Measurements from ENCODE around the gene C1orf174.
"Not testable (repeated sequence)": the region's sequence is repeated elsewhere in the genome, so short reads cannot be mapped to it uniquely, and the experiment has no call there.

C1orf174 gene

DNA sequence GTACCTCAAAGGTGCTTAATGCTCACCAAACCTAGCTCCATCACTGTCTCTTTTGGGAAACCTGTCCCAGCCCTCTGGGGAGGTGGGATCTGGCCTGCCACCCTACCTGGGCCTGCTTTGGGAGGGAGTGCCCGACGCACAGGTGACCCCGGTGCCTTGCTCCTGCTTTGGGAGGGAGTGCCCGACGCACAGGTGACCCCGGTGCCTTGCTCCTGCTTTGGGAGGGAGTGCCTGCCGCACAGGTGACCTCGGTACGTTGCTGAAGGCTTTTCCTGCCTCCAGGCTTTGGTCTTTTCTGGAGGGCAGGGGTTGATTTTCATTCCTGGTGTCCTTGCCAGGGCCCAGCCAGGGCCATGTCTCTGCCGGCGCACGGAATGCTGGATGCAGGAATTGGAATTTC is 25.2 kb upstream of the C1orf174 start:
- DNase-seq, result no peak

DNA sequence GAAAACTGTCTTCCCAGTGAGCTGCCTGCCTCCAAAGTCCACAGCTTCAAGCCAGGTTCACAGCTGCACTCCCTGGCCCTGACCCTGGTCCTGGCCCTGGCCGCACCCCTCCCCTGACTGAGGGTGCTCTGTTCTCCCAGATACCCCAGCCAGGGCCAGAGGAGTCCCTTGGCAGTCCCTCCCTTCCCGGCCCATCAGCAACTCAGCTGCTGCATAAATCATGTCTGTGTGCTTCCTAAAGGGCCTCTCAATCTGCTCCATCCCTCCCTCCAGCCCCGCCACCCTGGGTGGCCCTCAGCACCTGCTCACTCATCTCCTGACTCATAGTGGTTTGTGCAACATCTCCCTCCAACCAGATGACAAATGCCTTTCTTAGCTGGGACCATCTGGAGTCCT is 24.8 kb upstream of the C1orf174 start:
- DNase-seq, result peak; percentile 48

DNA sequence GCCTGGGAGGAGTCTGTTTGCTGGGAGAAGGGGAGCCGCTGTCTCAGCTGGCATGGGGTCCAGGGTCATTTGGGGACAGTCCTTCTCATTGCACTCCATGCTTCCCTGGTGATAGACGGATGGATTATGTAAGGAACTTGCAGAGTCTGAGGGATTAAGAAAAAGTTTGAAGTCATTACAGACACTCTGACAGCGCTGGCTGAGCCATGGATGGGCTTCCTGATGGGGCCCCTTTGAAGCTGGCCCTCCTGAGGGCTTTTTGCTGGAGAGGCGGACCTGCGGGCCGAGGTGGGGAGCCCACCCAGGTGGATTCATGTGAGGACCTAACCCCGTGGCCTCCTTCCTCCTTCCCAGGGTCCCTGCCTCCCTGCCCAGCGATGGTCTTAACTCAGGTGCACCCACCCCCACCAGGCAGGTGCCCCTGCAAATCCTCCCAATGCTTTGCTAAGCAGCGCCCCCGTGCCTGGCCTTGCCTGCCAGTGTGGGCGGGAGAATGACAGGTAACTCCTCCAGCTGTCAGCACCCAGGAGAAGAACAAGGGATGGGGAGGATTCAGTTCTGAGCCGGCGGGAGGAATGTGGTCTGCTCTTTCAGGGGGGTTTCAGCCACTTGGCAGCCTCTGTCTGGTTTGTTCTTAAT is 24.2 kb upstream of the C1orf174 start:
- no peak for DNase-seq

DNA sequence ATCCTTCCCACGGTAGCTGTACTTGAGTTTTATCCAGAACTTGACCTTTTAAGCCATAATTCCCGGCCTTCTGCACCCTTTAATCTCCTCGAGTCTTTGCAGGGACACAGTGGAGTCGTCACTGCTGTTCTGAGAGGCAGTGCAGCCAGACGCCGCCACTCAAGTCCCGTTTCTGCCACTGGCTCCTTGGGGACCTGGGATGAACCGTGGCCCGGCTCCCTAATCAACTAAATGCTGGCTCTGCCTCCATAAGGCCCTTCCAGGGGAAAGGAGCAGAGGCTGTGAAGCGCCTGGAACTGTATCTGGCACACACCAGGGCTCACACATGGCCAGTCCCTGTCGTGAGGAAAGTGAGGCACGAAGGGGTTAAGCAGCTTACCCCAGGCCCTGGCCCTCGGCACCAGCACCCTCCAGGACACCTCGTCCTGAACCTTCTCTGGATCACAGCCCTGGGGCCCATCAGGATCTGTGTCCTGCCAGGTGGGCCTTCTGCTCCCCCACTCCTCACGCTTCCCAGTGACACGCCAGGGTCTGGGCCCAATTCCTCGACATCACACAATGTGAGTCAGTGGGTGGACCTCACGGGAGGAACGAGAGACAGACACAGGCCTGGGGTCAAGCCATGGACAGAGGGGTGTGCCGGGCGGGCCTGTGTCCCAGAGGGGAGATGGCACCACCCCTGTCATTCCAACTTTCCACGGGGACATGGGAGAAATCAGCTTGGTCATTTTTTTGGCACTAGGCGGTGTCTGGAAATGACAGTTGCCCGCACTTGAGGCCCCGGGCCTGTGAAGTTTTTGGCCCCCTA is 23.5 kb upstream of the C1orf174 start:
- no peak for DNase-seq

DNA sequence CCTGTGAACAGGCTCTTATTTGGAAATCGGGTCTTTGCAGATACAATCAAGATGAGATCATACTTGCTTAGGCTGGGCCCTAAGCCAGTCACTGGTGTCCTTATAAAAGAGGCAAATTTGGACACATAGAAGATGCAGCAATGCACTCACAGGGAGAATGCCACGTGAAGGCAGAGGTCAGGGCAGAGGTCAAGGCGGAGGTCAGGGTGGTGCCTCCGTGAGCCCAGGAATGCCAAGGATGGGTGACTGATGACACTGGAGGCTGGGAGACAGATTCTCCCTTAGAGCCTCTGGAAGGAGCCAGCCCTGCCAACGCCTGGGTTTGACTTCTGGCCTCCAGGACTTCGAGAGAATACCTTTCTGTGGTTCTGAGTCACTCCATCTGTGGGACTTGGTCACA is 22.8 kb upstream of the C1orf174 start:
- no peak for DNase-seq

DNA sequence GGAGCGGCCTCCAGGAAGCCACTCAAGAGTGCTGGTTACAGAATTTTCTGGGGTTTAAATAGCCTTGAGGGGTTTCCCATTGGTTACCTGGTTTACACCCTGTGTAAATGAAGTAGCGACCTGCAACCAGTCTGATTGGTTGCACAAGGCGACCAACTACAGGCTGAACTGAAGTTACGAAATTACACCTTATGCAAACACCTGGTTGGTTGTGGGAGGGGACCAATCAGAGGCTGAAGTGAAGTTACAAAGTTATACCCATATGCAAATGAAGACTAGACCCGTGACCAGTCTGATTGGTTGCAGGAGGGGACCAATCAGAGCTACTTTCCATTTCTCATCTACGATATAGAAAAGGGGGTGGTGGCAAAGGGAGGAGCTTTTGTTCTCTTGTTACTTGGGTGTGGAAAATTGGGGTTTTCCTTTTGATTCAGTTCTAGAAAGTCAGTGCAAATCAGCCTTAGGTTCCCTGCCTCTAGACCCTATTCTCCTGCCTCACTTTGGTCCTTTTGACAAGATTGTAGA is 22.2 kb upstream of the C1orf174 start:
- DNase-seq, result no peak

DNA sequence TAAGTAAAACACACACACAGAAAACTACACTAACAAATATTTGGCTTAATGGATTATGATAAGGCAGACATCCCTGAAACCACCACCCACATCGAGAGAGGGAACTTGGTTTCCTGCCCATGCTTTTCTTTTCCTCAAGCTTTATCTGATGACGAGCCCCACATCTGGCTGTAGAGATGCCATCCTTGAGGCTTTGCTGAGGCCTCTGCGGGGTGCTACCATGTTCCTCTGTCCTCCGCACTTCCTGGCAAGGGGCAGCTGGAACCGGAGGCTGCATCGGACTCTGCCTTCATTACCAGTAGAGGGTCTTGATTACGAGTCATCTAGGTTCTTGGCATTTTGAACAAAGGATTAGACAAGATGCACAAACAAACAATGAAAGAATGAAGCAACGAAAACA is 21.7 kb upstream of the C1orf174 start:
- DNase-seq, result no peak

DNA sequence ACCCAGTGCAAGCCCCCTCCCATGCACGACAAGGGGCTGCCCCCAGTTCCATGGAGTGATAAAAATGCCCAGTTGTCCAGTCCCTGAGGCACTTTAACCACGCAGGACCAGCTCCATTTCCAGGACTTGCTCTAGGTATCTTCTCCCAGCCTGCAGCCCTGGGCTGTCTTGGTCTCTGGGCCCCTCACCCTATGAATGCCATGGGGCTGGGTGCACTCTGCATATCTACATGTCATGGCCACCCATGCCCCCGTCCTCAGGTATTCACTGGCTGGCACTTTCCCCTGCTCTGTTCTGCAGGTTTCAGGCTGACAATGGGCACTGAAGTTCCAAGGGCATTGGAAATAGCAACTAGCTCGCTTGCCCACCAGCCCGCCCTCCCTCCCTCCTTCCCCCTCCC is 19.6 kb upstream of the C1orf174 start:
- no peak for DNase-seq

DNA sequence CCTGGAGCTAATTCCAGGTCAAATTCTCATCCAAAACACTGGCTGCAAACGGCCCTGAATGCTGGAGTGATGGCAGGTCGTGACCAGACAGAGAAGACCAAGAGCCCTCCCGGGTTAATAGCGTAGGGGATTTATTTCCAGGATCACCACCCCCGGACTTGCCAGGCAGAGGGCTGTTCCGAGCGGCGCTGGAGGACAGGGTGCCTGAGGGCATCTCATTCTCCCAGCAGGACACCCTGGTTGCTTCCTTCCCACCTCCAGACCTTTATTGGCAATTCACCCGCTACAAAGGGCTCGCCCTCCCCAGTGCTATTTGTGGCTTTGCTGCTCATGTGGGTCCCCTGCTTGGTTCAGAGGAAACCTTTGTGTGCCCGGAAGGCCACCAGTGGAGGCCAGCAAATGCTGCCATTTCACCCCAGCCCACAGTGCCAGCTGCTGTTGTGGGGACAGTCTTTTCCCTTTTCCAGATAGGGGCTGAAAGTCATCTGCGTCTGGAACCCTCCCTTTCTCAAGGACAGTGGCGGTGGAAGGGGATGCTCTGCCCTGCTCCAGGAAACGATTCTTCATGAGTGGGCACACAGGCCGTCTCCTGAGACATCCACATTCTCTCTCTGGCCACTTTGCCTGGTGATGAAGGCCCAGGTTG is 19.0 kb upstream of the C1orf174 start:
- DNase-seq, result no peak

DNA sequence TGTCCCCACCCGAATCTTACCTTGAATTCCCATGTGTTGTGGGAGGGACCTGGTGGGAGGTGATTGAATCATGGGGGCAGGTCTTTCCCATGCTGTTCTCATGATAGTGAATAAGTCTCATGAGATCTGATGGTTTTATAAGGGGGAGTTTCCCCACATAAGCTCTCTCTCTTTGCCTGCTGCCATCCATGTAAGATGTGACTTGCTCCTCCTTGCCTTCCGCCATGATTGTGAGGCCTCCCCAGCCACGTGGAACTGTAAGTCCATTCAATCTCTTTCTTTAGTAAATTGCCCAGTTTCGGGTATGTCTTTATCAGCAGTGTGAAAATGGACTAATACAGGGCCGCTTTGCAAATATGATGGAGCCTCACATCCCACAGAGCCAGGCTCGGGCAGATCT is 18.3 kb upstream of the C1orf174 start:
- not testable (repeated sequence) for DNase-seq

DNA sequence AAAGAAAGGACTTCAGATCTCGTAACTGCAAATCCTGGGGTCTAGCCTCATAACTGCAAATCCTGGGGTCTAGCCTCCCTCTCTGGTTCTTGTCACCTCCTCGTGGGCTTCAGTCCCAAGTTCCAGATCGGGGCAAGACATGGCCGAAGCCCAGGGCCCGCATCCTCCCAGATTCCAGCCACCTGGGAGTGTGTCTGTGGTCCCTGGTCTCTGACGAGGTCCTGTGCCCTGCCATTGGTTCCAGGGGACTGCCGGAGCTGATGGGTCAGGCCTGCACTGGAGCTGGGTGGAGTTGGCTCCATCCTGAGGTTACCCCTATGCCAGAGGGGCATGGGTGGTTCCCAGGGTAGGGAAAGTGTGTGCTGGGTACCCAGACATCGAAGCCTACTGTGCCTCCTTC is 17.7 kb upstream of the C1orf174 start:
- no peak for DNase-seq

DNA sequence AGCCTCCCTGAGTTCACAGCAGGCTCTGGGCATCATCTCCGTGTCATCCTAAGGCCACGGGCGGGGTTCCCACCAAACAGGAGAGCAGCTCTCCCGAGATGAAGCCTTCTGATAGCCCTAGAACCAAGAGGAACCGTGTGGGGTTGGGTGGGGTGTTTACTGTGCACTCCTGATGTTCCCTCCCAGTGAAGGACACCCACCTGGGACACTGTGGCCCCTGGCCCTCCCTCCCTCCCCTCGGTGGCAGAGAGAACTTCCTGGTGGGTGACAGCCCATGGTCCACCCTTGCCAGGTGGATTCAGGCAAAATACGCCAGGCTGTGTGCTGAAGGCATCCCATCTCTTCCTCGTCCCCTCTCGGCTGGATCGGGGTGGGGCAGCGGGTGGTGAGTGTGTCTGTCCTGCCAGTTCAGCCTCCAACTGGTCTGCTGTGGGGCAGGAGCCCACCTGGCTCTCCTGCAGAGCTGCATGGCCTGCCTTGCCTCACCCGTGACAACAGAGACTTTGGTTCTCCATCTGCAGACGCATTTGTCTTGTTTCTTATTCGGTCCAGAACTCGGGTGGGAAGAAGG is 15.6 kb upstream of the C1orf174 start:
- DNase-seq, result no peak

DNA sequence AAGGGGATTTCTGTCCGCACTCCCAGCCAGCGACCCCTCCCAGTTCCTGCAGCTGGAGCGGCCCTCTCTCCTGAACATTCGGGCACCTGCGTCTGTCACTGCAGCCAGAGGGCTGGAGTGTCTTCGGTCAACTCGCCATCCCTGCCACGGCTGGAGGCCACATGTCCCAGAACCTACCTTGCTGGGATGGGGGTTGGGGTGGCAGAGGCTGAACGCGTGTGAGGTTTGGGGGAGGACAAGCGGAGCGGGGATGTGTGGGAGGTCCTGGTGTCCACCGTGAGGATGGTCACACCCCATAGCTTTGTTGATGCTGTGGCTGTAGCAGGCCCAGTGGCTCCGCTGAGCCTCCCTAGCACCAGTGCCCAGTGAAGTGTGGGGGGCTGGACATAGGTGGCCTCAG is 14.8 kb upstream of the C1orf174 start:
- DNase-seq, result no peak

DNA sequence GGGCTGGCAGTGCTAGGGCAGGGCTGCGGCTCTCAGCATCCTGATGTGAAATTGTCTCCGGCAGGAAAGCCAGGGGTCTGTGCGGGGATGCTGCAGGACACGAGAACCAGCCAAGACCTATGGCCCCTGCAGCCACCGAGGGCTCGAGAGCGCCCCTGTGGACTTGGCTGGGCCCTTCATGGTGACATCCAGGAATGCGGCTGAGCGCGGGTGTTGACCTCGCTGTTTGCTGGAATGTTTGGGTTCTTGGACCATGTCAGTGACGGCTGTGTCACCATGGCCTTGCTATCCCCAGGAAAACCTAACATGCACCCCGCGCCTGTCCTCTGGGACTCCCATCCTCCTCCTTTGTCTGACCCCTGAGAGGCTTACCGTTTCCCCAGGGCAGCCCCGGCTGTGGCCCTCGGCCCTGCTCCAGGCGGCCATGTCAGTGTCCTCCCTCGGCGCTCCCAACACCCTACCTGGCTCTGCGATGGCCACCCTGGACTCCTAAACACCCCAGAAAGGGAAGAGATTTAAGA is 14.3 kb upstream of the C1orf174 start:
- DNase-seq, result no peak

DNA sequence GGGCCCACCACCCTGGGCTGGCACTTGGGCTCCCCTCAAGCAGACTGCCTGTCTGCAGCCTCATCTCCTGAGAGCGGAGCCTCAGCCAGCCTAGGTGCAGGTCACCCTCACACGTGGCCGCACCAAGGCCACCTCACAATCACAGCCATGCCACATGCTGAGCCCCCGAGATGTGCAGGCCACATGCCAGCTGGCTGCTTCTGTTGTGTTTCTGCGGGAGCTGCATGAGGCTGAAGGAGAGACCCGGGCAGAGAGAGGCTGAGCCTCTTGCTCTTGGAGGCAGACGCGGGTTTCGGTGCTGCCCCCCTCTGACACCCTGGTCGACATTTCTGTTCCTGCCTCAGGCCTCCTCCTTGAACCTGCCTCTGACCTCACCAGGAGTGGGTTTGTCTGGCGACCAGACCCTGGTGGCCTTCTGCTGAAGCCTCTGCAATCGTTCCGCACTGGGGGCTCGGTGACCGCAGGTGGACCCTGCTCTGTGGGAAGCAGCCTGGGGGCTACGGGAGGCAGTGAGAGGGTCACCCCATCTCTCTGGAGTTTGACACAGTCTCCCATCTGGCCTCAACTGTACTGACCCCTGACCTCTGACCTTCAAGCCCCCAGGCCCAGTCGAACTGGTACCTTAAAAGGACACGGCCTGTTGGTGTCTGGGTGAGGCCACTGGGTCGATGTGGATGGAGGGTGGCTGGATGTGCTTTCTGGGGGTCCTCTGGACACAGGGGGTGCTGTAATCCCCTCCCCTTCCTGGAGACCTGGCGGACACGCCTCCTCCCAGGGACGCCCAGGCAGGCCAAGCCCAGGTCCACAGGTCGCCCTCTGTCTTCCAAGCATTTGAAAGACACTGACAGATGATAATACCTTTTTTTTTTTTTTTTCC is 13.0 kb upstream of the C1orf174 start:
- no peak for DNase-seq

DNA sequence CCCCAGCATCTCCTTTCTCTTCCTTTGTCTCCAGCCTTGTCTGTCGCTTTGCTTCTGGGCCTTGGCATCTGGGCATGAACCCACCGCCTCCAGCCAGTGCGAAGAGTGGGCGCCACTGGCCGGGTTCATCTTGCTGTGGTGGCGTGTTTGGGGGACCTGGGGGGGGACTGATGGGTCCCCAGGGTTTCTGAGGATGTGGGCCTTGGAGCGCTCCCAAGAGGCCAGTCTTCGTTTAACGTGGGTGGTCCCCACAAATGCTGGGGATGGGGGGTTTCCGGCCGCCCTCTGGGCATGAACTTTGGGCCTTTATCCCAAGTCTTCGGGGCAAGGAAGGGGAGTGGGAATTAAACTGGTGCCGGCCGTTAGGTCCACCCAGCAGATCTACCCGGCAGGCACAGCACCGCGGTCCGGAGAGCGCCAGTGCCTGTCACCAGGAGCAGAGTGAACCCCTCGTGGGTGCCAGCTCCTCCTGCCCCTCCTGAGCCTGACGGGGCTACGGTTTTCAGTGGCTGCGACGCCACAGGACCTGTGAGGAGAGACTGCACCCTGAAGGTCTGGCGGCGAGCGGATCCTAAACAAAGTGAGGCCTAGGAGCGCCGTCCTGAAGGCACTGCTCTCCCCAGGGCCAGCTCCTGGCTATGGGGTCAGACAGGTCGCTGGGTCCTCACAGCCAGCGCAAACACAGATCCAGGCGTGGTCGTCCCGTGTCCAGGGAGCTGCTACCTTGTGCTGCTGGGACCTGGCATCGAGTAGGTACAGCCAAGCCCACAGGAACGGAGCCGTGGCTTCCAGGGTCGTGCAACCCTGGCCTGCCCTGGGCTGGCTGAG is 12.1 kb upstream of the C1orf174 start:
- no peak for DNase-seq

DNA sequence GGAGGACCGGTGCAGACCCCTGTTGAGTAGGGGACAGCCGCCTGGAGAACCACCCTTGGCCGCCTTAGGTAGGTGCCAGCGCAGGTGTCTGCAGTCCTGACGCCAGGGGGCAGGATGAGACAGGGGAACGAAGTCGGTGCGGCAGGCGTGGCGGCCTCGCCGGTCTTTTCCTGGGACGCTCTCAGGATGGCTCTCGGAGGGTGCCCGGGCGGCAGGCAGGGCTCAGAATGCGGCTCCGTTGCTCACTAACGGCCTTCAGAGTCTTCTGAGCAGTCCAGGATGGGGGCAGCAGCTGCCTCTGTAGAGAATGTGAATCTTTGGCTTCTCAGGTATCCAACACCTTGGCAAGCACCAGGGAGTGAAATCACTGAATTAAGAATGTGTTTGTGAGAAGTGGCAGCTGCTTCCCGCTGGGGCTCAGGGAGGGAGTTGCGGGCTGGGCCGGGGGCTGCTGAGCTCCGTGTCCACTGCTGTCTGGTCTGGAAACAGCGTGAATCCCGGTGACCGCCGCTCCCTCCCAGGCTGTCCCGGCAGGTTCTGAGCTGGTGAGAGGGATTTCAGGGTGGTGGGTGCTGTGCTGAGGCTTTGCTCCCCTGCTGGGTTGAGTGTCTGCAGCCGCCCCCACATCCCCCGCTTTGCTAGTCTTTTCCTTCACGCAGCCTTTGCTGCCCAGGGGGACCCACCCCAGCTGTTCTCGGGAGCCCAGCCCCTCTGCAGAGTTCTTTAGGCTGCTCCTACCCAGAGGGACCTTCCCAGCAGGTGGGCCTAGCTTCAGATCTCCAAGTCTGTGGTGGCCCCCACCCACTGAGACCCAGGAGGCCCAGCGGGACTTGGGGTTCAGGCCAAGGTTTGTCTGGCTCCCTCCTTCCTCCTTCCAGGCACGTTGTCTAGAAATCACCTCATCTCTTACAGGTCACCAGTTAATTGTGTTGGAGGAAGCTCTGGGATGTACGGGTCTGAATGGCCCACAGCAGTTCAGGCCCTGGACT is 11.1 kb upstream of the C1orf174 start:
- peak; percentile 88 for DNase-seq

DNA sequence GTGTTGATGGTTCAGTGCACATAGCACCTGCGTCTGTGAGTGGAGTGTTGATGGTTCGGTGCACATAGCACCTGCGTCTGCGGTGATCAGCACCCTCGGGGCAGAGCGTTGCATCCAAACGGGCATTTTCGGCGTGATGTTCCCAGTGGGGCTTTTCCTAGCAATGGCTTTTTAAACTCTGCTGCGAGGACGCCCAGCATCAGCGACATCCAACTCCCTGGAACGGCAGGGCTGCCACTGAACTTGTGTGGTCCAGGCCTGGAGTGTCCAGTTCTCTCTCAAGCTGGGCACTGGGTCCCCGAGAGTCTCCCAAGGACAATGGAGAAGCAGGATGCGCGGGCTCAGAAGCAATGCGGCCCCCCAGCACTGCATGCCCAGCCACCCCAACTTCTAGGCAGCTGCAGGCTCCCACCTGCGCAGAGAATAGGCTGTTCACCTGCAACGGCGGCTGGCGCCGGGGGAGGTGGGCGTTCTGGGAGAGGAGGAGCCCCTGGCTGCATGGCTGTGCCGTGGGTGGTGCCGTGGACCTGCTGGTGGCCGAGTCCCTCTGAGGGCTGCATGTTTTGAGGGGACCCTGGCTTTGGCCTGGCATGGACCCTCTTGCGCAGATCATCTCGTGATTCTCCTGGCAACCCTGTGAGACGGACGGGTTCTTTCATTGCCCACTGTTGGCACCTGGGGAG is 10.1 kb upstream of the C1orf174 start:
- no peak for DNase-seq

DNA sequence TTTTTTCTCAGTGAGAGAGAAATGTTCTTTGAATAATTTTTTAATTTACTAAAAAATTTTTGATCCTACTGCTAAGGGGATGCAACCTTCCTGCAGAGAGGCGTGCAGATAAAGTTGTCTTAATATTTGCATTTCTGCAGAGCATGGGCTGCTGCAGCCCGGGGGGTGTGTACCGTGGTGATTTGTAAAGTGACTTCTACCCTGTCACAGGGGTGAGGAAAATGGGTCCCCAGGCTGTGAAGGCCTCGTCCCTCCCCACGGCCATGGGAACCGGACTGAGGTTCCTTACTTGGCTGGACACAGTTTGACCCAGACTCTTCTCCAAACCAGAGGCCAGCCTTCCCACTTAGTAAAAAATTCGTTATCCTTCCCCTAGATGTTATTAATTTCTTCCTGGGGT is 9.5 kb upstream of the C1orf174 start:
- no peak for DNase-seq

Measured in RPMI8226 (cell line).